HCEC 1CT (cell line): ENCODE data around the gene CLSTN1.
"Not testable (repeated sequence)": the region's sequence is repeated elsewhere in the genome, so short reads cannot be mapped to it uniquely, and the experiment has no call there.

Experiments used
- DNase-seq: peaks from one replicate; pipeline ENCODE4 v3.0.0-alpha.2; 2017

The CLSTN1 gene

GRCh38 chr1:9794081-9794480 lies 29.7 kb downstream of the CLSTN1 start:
- DNase-seq, result no peak

GRCh38 chr1:9793291-9793690 lies 30.5 kb downstream of the CLSTN1 start:
- no peak for DNase-seq

- DNase-seq, result no peak
Observed at GRCh38 chr1:9792156-9793042, 31.4 kb downstream of the CLSTN1 start.

GRCh38 chr1:9789700-9790099 lies 34.1 kb downstream of the CLSTN1 start:
- not testable (repeated sequence) for DNase-seq

- DNase-seq, result no peak
Observed at GRCh38 chr1:9787702-9788101, 36.1 kb downstream of the CLSTN1 start.

GRCh38 chr1:9785406-9785805 lies 38.4 kb downstream of the CLSTN1 start:
- no peak for DNase-seq

GRCh38 chr1:9784508-9785133 lies 39.1 kb downstream of the CLSTN1 start:
- peak; percentile 54 for DNase-seq

- no peak for DNase-seq
Observed at GRCh38 chr1:9782897-9783296, 40.9 kb downstream of the CLSTN1 start.

GRCh38 chr1:9782116-9782751 lies 41.5 kb downstream of the CLSTN1 start:
- no peak for DNase-seq

- no peak for DNase-seq
Observed at GRCh38 chr1:9780554-9781110, 43.1 kb downstream of the CLSTN1 start.

GRCh38 chr1:9778905-9779304 lies 44.9 kb downstream of the CLSTN1 start:
- DNase-seq, result no peak

GRCh38 chr1:9776685-9777084 lies 47.1 kb downstream of the CLSTN1 start:
- no peak for DNase-seq

- no peak for DNase-seq
Observed at GRCh38 chr1:9774712-9775679, 48.8 kb downstream of the CLSTN1 start.

- DNase-seq, result no peak
Observed at GRCh38 chr1:9770298-9770697, 53.5 kb downstream of the CLSTN1 start.

- no peak for DNase-seq
Observed at GRCh38 chr1:9768983-9769382, 54.8 kb downstream of the CLSTN1 start.

GRCh38 chr1:9767964-9768668 lies 55.6 kb downstream of the CLSTN1 start:
- DNase-seq, result no peak

- peak; percentile 99 for DNase-seq
Observed at GRCh38 chr1:9766759-9767442, 56.9 kb downstream of the CLSTN1 start.

- DNase-seq, result no peak
Observed at GRCh38 chr1:9764550-9764949, 59.2 kb downstream of the CLSTN1 start.

- no peak for DNase-seq
Observed at GRCh38 chr1:9763914-9764313, 59.9 kb downstream of the CLSTN1 start.

- not testable (repeated sequence) for DNase-seq
Observed at GRCh38 chr1:9762446-9762845, 61.3 kb downstream of the CLSTN1 start.

- no peak for DNase-seq
Observed at GRCh38 chr1:9761855-9762254, 61.9 kb downstream of the CLSTN1 start.
